CD14-positive monocyte (primary cell): ENCODE results near the gene MFAP1. TPM values are rescaled to one million over a fixed set of nuclear protein-coding genes. Genes with fewer than 3 reads are reported as not detected.
"Not testable (repeated sequence)": the region's sequence is repeated elsewhere in the genome, so short reads cannot be mapped to it uniquely, and the experiment has no call there.

Experiments used
- DNase-seq, 3 donors: peaks; one replicate each; pipeline ENCODE4 v3.0.0-alpha.2; 2011 to 2022
- H2AFZ ChIP-seq: 2 replicates; pipeline ENCODE4 v1.6.0; 2012; ENCODE audit warnings: mild to moderate bottlenecking, low read depth, low read length, inconsistent platforms; ENCODE audit not compliant: insufficient read depth, poor library complexity, severe bottlenecking
- H3K27ac ChIP-seq, 2 donors: 1 replicate in 1 of 2; 2 replicates in 1 of 2; pipeline ENCODE4 v1.5.1; 2012 to 2013; ENCODE audit warnings: low read length in 2 of 2, control low read depth in 1 of 2, inconsistent platforms in 1 of 2, low read depth in 1 of 2, mild to moderate bottlenecking in 1 of 2
- H3K27me3 ChIP-seq, 2 donors: one replicate each; pipeline versions ENCODE4 v1.6.0 to v1.6.1; 2011 to 2013; ENCODE audit warnings: low read length in 2 of 2; ENCODE audit not compliant: control insufficient read depth in 2 of 2, insufficient read depth in 2 of 2
- H3K36me3 ChIP-seq, 2 donors: replicated peaks in 1 of 2; 1 replicate in 1 of 2; 2 replicates in 1 of 2; pipeline versions ENCODE4 v1.5.1 to v1.6.1; 2012 to 2013; ENCODE audit warnings: low read length in 2 of 2, control low read depth in 1 of 2, inconsistent platforms in 1 of 2, mild to moderate bottlenecking in 1 of 2; ENCODE audit not compliant: insufficient read depth in 2 of 2, control insufficient read depth in 1 of 2
- H3K4me1 ChIP-seq, 2 donors: 1 replicate in 1 of 2; 2 replicates in 1 of 2; pipeline versions ENCODE4 v1.5.1 to v1.6.1; 2012 to 2013; ENCODE audit warnings: low read length in 2 of 2, control low read depth in 1 of 2, inconsistent platforms in 1 of 2, mild to moderate bottlenecking in 1 of 2, moderate library complexity in 1 of 2; ENCODE audit not compliant: insufficient read depth in 2 of 2, control insufficient read depth in 1 of 2
- H3K4me2 ChIP-seq: replicated peaks from 2 replicates; pipeline ENCODE3; 2012; ENCODE audit warnings: low read length, moderate library complexity, mild to moderate bottlenecking; ENCODE audit not compliant: poor library complexity, severe bottlenecking; ENCODE audit errors: extremely low read depth
- H3K4me3 ChIP-seq, 3 experiments: fragments of 200-600 bp in 1 of 3; sonication (generic) in 1 of 3; replicated peaks in 1 of 3; 1 replicate in 2 of 3; 2 replicates in 1 of 3; pipeline ENCODE4 v1.5.1; 2011 to 2013; ENCODE audit warnings: low read length in 3 of 3, mild to moderate bottlenecking in 3 of 3, control low read depth in 2 of 3, low read depth in 2 of 3, inconsistent platforms in 1 of 3, moderate library complexity in 1 of 3
- H3K79me2 ChIP-seq: 2 replicates; pipeline ENCODE4 v1.6.0; 2012; ENCODE audit warnings: mild to moderate bottlenecking, control low read depth, inconsistent platforms, low read length, moderate library complexity; ENCODE audit not compliant: insufficient read depth
- H3K9ac ChIP-seq: 2 replicates; pipeline ENCODE4 v1.6.0; 2017; ENCODE audit warnings: low read length, mild to moderate bottlenecking; ENCODE audit not compliant: insufficient read depth, poor library complexity, severe bottlenecking
- H3K9me3 ChIP-seq, 2 donors: replicated peaks in 1 of 2; 1 replicate in 1 of 2; 2 replicates in 1 of 2; pipeline versions ENCODE4 v1.5.1 to v1.6.1; 2012 to 2013; ENCODE audit warnings: low read length in 2 of 2, control low read depth in 1 of 2; ENCODE audit not compliant: control insufficient read depth in 1 of 2, insufficient read depth in 1 of 2
- H4K20me1 ChIP-seq: 2 replicates; pipeline ENCODE4 v1.6.0; 2012; ENCODE audit warnings: mild to moderate bottlenecking, low read length, control low read depth, moderate library complexity; ENCODE audit not compliant: insufficient read depth
- H3K27ac Mint-ChIP-seq, 7 donors: one replicate each; pipeline ENCODE4 v1.8.0; 2020; ENCODE audit warnings: mild to moderate bottlenecking in 7 of 7, mixed read lengths in 7 of 7, moderate library complexity in 6 of 7, inconsistent platforms in 2 of 7
- H3K27me3 Mint-ChIP-seq, 3 donors: one replicate each; pipeline ENCODE4 v1.8.0; 2021 to 2022; ENCODE audit warnings: low read depth in 3 of 3, mild to moderate bottlenecking in 3 of 3, mixed read lengths in 3 of 3, moderate library complexity in 3 of 3, inconsistent platforms in 1 of 3
- H3K36me3 Mint-ChIP-seq, 2 donors: one replicate each; pipeline ENCODE4 v1.8.0; 2020; ENCODE audit warnings: mixed read lengths in 2 of 2, inconsistent platforms in 1 of 2, mild to moderate bottlenecking in 1 of 2
- H3K4me1 Mint-ChIP-seq: one replicate; pipeline ENCODE4 v1.8.0; 2020; ENCODE audit warnings: mild to moderate bottlenecking, mixed read lengths
- H3K4me3 Mint-ChIP-seq, 2 donors: one replicate each; pipeline ENCODE4 v1.8.0; 2020; ENCODE audit warnings: mild to moderate bottlenecking in 2 of 2, mixed read lengths in 2 of 2, moderate library complexity in 1 of 2
- H3K9me3 Mint-ChIP-seq, 7 donors: one replicate each; pipeline ENCODE4 v1.8.0; 2020 to 2022; ENCODE audit warnings: mixed read lengths in 7 of 7, mild to moderate bottlenecking in 6 of 7, moderate library complexity in 6 of 7, inconsistent platforms in 2 of 7
- CTCF ChIP-seq: fragments of 200-600 bp; IDR thresholded peaks from one replicate; pipeline ENCODE4 v1.8.0; 2022; ENCODE audit warnings: antibody characterized with exemption, mild to moderate bottlenecking
- WGBS: methylation state at CpG from one replicate; pipeline ENCODE4 v1.1.5; 2013; ENCODE audit warnings: missing lambda C conversion rate; ENCODE audit not compliant: insufficient coverage; 5-methylcytosine and 5-hydroxymethylcytosine counted together
- intact Hi-C, 2 donors: fragments of 100-400 bp; cut with micrococcal nuclease; formaldehyde crosslinking; loops; one replicate each; pipeline versions ENCODE4 v1.15.0 to v1.15.1; 2023
- polyA plus RNA-seq, 3 donors: library from polyadenylated mRNA; depleted of rRNA in 1 of 3; unstranded in 2 of 3; stranded (reverse) in 1 of 3; fragments of 300-500 nt in 2 of 3; fragments of >200 nt in 1 of 3; fragmentation: Illumina TruSeq in 2 of 3; gene quantifications; 1 replicate in 2 of 3; 2 replicates in 1 of 3; pipeline ENCODE4 v1.2.3, GENCODE V29; 2012 to 2021

MFAP1 gene
- polyA plus RNA-seq, 3 donors, result 2.6 to 3.7 (median 3.7) TPM

DNA sequence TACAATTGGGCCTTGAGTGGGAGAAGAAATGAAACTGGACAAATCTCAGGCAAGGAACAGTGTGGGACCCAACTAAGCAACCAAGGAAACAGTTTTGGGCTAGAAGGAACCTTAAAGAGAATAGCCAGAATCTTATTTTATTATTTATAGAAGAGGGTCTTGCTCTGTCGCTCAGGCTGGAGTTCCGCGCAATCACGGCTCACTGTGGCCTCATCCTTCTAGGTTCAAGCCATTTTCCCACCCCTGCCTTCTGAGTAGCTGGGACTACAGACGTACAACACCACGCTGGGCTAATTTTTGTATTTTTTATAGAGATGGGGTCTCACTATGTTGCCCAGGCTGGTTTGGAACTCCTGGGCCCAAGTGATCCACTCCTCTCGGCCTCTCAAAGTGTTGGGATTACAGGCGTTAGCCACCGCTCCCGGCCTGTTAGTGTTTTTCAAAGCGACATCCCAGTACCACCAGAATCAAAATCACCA is 1.6 kb upstream of the MFAP1 start:
- Histone ChIP-seq H3K4me1 (peaks cover 20 to 38% of the 10 kb centered on the region in 2 donors), H3K36me3 (no peaks in the 10 kb centered on the region), H3K9me3 (no peaks in the 10 kb centered on the region), H3K27me3 (no peaks in the 10 kb centered on the region), H3K4me2 (peak overlapping the region; percentile 91), H3K9ac (no peak overlapping the region), H3K79me2 (peaks cover 94% of the 10 kb centered on the region), H4K20me1 (no peaks in the 10 kb centered on the region), H2AFZ (peak overlapping the region; percentile 99), H3K4me3 (peak overlapping the region in 1 of 3 experiments; percentile 90), H3K27ac (peak overlapping the region; percentile 25 to 58)
- DNase-seq, result no peak
- intact Hi-C loops, result loop anchor here (5.0 kb wide), 1 partner anchor 34 kb away; the partner anchor contains the start of gene SERF2 (in 2 of the 2)
- Mint-ChIP-seq H3K36me3 (peaks cover 0 to 9% of the 10 kb centered on the region in 2 donors), H3K4me1 (peaks cover 37% of the 10 kb centered on the region), H3K4me3 (peak overlapping the region in 1 of 2 donors; percentile 84), H3K27ac (peak overlapping the region in 4 of 7 donors; percentile 58 to 87 (median 68)), H3K27me3 (peaks cover 0 to 4% (median 0%) of the 10 kb centered on the region in 3 donors), H3K9me3 (no peaks in the 10 kb centered on the region)
- no CpG with 5 or more reads among the region's 11 CpGs for WGBS
- no peak for TF ChIP-seq CTCF

DNA sequence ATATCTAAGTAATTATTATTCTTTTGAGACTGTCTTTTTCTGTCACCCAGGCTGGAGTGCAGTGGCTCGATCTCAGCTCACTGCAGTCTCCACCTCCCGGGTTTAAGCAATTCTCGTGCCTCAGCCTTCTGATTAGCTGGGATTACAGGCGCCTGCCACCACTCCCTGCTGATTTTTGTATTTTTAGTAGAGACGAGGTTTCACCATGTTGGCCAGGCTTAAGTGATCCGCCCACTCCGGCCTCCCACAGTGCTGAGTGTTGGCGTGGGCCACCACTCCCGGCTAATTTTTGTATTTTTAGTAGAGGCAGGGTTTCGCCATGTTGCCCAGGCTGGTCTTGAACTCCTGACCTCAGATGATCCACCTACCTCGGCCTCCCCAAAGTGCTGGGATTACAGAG is 815 bp upstream of the MFAP1 start:
- H3K36me3 ChIP-seq, H3K9ac ChIP-seq, H3K4me2 ChIP-seq, H3K27ac ChIP-seq, H2AFZ ChIP-seq, H4K20me1 ChIP-seq, H3K27ac Mint-ChIP-seq, DNase-seq, H3K36me3 Mint-ChIP-seq, H3K27me3 ChIP-seq, H3K4me3 Mint-ChIP-seq, H3K9me3 ChIP-seq, H3K4me3 ChIP-seq, H3K27me3 Mint-ChIP-seq, H3K9me3 Mint-ChIP-seq: not testable (repeated sequence)
- intact Hi-C loops, result loop anchor here (5.0 kb wide), 1 partner anchor 33 kb away; the partner anchor contains the start of gene SERF2 (in 2 of the 2)
- H3K4me1 Mint-ChIP-seq, result peaks cover 35% of the 10 kb centered on the region
- 100% methylated on average over 5 of the region's 11 CpGs for WGBS
- H3K4me1 ChIP-seq, result peaks cover 20 to 38% of the 10 kb centered on the region in 2 donors
- peaks cover 94% of the 10 kb centered on the region for H3K79me2 ChIP-seq
